HG03060 (cell line): ENCODE measurements around the gene MARCHF7.
"Not testable (repeated sequence)": the region's sequence is repeated elsewhere in the genome, so short reads cannot be mapped to it uniquely, and the experiment has no call there.

ENCODE experiments used
- ATAC-seq: cut with Tn5 transposase; IDR thresholded peaks from one replicate; pipeline ENCODE4 v1.9.1; 2021; ENCODE audit warnings: low read depth, moderate number of reproducible peaks; ENCODE audit not compliant: unreplicated experiment

Gene MARCHF7

DNA sequence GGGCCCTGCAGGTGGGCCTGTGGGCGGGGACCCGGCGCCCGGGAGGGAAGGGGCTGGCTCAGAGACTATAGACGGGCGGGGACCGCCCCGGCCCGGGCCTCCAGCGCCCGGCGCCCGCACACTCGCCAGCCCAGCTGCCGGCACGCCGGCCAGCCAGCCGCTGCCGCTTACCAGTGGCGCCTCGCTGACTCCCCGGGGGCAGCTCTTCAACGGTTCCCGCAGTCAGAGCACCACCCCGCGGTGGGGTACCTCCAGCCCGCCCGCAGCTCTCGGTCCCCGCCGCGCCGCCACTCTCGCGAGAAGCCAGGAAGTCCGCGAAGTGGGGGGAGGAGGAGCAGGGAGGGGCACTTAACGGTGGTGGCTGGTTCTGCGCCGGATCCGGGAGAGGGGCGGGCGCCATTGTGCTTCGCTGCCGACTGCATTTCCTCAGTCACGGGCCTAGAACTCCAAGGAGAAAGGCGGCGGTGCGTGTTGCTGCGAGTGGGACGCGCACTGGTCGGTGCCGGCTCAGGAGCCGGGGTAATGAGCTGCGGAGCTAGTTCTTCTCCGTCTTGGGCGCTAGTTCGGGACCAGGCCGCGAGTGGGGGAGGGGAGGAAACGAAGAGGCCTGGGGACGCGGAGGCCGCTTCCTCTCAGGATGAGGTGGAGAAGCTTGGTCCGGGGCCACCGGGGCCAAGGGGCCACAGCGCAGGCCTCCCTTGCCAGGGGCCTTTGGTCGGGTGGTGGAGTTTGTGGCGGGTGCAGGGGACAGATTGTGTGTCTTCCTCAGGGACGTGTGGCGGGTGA, at the start of gene MARCHF7:
Gene MARCHF7, plus strand, starts transcription at position 364 of the 786 bp plus-strand sequence. CDS start 16,517 bp downstream, outside the sequence.
- peak; percentile 82 for ATAC-seq

DNA sequence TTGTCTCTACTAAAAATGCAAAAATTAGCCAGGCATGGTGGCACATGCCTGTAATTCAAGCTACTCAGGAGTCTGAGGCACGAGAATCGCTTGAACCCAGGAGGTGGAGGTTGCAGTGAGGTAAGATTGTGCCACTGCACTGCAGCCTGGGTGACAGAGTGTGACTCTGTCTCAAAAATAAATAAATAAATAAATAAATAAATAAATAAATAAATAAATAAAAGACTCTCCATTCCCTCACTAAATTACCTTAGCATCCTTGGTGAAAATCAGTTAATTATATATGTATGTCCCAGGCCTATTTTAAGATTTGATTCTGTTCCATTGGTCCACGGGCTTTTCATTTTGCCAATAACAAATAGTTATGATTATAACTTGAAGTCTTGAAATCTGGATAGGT, 44.9 kb upstream of the MARCHF7 start:
- not testable (repeated sequence) for ATAC-seq

DNA sequence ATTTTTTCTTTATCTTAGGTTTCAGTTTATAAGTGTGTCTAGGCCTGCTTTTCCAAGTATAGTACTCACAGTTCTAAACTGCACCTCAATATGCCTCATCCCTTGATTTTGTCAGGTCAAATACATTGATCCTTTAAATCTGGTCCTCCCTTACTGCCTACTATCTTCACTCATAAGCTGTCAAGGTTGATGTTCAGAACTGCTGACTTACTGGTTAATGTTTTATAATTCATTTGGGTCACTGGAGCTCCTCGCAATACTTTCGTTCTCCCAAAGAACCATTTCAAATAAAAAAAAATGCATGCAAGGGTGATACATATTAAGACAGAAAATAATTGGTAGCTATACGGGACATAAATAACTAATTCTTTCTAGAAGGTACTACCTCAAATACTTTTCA, 41.3 kb upstream of the MARCHF7 start:
- ATAC-seq = no peak

DNA sequence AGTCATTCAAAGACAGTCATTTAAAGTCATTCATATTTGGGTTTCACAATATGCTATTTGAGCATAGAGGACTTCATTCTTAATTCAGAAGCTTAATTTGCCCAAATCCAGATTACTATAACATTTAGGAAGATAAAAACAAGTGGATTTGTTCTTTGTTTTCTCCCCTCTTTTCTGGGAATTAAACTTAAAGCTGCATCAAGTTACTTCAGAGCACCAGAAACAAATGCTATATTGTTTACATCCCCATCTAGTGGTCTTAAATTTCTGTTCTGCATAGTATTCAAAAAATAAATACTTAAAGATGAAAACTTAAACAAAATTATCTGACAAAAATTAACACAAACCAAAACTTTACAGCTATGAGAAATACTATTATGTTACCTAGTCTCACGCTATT, 34.7 kb upstream of the MARCHF7 start:
- ATAC-seq = no peak

- ATAC-seq = no peak
These were observed 31.6 kb upstream of the MARCHF7 start for GRCh38 chr2:159680692-159681091.

DNA sequence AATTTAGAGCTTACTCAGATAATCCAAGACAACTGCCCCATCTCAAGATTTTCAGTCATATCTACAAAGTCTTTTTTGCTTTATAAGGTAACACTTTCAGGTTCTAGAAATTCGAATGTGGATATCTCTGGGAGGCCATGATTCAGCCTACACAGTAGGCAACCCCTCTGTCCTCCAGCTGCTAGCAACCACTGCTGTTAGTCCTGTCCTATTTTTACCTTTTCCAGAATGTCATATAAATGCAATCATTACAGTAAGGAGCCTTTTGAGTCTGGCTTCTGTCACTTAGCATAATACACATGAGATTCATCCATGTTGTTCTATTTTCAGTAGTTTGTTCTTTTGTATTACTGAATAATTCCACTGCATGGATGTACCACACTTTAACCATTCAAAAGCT, 28.5 kb upstream of the MARCHF7 start:
- no peak for ATAC-seq

- ATAC-seq = no peak
These were observed 27.5 kb upstream of the MARCHF7 start for GRCh38 chr2:159684796-159685195.

DNA sequence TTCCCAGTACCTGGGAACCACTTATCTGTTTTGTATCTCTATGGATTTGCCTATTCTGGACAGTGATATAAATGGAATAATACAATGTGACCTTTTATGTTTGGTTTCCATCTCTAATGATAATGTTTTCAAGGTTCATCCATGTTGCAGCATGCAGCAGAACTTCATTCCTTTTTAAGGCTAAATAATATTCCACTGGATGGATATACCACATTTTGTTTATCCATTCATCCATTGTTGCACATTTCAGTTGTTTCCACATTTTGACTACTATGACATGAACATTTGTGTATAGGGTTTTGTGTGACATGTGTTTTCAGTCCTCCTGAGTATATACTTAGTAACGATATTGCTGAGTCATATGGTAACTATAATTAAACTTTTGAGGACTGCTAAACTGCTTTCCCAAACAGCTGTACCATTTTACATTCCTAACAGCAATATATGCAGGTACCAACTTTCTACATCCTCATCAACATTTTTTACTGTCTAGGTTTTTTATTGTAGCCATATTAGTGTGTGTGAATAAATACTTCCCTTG, 17.7 kb upstream of the MARCHF7 start:
- no peak for ATAC-seq

- ATAC-seq = no peak
These were observed 16.4 kb upstream of the MARCHF7 start for GRCh38 chr2:159695795-159696448.

GRCh38 chr2:159703491-159703890, 8.8 kb upstream of the MARCHF7 start:
- ATAC-seq = no peak

- ATAC-seq = no peak
These were observed 5.8 kb upstream of the MARCHF7 start for GRCh38 chr2:159706385-159706980.

DNA sequence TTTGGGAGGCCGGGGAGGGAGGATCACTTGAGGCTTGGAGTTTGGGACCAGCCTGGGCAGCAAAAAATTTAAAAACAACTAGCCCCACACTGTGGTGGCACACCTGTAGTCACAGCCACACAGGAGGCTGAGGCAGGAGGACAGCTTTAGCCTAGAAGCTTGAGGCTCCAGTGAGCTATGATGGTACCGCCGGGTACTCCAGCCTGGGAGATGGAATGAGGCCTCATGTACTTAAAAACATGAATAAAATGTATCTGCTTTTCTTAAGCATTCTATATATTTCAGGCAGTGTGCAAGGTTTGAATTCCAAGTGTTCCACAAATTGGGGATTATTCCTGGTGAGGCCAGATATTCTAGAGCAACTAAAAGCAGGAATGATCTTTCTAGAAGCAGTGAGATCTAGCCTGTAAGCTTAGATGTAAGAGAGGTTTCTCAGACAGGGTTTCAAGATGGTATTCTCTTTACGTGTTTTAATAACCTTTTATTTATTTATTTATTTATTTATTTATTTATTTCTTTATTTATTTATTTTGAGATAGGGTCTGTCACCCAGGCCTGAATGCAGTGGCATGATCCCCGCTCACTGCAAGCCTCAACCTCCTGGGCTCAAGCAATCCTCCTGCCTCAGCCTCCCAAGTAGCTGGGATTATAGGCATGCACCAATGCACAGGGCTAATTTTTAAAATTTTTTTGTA, 4.1 kb upstream of the MARCHF7 start:
- ATAC-seq = no peak

DNA sequence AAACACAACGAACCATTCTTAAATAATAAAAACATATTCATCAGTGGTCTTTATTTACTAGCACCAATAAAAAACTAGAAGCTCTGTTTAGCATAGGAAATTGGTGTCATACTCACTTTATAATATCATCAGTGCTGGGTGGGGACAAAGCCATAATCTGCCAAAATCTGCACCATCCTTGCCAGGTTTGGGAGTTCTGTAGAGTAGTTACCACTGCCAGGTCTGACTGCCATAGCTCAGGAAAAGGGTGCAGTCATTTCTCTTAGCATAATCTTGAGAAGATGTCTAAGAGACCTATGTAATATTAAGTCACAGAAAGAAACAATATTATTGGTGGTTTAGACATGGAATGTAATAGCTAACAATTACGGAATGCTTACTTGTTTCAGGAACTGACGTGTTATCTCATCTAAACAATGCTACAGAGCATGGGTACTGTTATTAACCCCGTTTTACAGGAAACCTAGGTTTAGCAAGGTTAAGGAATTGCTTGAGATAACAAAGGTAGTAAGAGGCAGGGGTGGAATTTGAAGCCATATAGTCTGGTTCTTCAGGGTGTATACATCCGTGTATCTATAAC, 1.6 kb upstream of the MARCHF7 start:
- no peak for ATAC-seq

DNA sequence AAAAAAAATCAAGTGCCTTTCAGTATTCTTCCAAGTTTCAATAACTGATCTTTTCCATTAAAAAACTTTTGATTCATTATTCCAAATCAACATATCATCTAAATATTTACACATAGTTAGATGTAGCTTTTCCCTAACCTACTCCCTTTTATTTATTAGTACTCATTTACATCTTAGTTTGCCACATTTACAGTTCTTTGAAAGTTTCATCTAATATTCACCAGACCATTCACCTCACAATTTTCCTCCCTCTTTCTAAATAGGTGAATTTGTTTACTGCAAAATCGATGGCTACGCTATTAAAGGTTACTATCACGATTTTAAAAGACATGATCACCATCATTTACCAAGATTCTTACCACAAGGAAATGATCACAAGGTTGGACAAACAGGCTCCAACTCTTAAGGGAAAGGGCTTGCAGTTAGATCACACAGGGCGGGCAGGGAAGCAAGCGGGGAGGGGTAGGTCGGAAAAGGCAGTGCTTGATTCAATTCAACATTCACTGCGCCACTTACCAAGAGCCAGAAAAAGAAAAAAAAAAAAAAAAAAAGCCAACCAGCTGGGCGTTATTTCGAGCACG, 654 bp upstream of the MARCHF7 start:
- no peak for ATAC-seq

- no peak for ATAC-seq
These were observed 669 bp downstream of the MARCHF7 start for GRCh38 chr2:159712929-159713420.

DNA sequence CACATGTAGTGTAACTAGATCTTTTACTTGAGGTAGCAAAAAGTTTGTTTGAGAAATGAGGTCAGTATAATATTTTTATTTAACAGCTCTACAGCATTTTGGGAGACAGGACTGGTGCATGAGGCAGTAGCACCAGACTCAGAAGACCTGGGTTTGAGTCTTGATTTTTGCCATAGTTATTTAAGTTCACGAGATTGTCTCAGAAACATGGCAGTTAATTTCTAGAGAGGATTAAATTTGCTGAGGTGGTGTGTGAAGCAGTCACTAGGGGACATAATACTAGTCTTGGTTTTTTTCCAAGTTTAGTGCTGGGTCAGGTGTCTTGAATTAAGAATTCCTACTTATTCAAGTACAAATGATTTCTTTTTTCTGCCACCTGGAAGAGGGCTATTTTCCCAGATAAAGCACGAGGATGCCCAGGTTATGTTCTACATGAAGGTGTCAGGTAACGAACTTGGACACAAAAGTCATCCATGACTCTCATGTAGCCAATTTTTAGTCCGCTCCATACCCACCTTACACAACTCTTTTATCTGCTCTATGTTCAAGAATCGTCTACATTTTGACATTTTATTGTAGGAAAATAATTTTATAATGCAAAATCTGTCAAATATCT, 1.4 kb downstream of the MARCHF7 start:
- ATAC-seq = no peak

GRCh38 chr2:159714247-159714930, 2.1 kb downstream of the MARCHF7 start:
- no peak for ATAC-seq

- ATAC-seq = no peak
These were observed 3.1 kb downstream of the MARCHF7 start for GRCh38 chr2:159715451-159715850.

DNA sequence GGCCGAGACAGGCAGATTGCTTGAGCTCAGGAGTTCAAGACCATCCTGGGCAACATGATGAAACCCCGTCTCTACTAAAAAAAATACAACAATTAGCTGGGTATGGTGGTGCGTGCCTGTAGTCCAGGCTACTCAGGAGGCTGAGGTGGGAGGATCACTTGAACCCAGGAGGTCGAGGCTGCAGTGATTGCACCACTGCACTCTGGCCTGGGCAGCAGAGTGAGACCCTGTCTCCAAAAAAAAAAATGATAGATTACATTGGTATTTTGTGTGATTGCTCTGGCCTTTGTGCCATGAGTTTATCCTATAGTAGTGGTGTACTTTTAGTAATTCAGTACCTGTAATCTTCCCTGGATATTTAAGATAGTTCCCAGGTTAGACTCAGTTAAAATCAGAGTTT, 4.1 kb downstream of the MARCHF7 start:
- not testable (repeated sequence) for ATAC-seq
